Measurements from ENCODE around the gene EHBP1L1.

Gene EHBP1L1

GRCh38 chr11:65573391-65574079, 2.3 kb upstream of the EHBP1L1 start:
- no peak overlapping the region for H3K4me3 ChIP-seq (ENCODE audit: low read length)
- WGBS (ENCODE audit: insufficient coverage, insufficient read length): no CpG with 5 or more reads among the region's 22 CpGs

GRCh38 chr11:65574109-65574810, 1.6 kb upstream of the EHBP1L1 start:
- DNase-seq (ENCODE audit: low read depth, low spot score): no peak
- Histone ChIP-seq H3K4me3 (ENCODE audit: low read length) (peak overlapping the region; percentile 43; the same call in 1 of the 2 replicates), H3K36me3 (ENCODE audit: control insufficient read depth, insufficient read depth, low read length) (no peaks in the 10 kb centered on the region), H3K27ac (ENCODE audit: low read length) (no peak overlapping the region), H3K27me3 (ENCODE audit: control insufficient read depth, insufficient read depth, low read length) (peaks cover 7% of the 10 kb centered on the region), H3K4me1 (ENCODE audit: control insufficient read depth, insufficient read depth, low read length) (peaks cover 13% of the 10 kb centered on the region), H3K9me3 (ENCODE audit: control insufficient read depth, insufficient read depth, low read length) (no peaks in the 10 kb centered on the region)
- no CpG with 5 or more reads among the region's 67 CpGs for WGBS (ENCODE audit: insufficient coverage, insufficient read length)

More at GRCh38 chr11:65573391-65574079, 2.3 kb upstream of the EHBP1L1 start:
- H3K9me3 ChIP-seq (ENCODE audit: control insufficient read depth, insufficient read depth, low read length): no peaks in the 10 kb centered on the region
- no peak overlapping the region for H3K27ac ChIP-seq (ENCODE audit: low read length)
- H3K36me3 ChIP-seq (ENCODE audit: control insufficient read depth, insufficient read depth, low read length): no peaks in the 10 kb centered on the region
- DNase-seq (ENCODE audit: low read depth, low spot score): no peak
- peaks cover 7% of the 10 kb centered on the region for H3K27me3 ChIP-seq (ENCODE audit: control insufficient read depth, insufficient read depth, low read length)
- peaks cover 15% of the 10 kb centered on the region for H3K4me1 ChIP-seq (ENCODE audit: control insufficient read depth, insufficient read depth, low read length)

DNA sequence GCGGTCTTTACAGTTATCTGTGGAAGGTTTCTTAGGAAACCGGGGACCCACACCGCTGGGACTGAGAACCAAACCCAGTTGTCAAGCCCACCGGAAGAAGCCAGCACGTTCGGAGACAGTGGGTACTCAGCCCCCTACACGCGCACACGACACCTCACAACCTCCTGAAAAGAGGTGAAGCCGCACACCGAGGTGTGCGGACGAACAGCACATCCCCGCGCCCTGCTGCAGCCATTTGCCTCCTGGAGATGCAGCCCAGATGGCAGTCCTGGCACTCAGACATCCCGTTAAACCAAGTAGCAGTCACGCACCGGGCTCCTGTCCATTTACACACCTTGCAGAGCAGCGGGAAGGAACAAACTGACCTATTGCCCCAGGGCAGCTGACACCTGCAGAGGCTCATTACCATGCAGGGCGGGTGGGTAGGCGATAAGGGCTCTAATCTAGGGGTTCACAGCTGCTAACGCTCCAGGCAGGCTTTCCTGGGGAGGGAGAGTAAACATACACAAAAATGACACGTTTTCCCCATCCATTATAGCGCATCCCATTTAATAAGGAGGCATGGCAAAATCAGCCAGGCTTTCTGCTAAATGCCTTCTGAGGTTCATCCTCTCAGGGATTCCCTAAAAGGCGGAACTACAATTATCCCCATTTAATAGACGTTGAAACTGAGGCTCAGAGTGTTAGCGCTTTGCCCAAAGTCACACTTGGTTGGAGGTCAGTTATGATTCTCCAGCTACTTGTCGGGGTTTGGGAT, 864 bp upstream of the EHBP1L1 start:
- no peak for DNase-seq (ENCODE audit: low read depth, low spot score)
- no peaks in the 10 kb centered on the region for H3K9me3 ChIP-seq (ENCODE audit: control insufficient read depth, insufficient read depth, low read length)
- peaks cover 7% of the 10 kb centered on the region for H3K27me3 ChIP-seq (ENCODE audit: control insufficient read depth, insufficient read depth, low read length)
- H3K36me3 ChIP-seq (ENCODE audit: control insufficient read depth, insufficient read depth, low read length): peaks cover under 1% of the 10 kb centered on the region
- H3K4me3 ChIP-seq (ENCODE audit: low read length): peak overlapping the region; percentile 43; the same call in 1 of the 2 replicates
- H3K27ac ChIP-seq (ENCODE audit: low read length): no peak overlapping the region
- no CpG with 5 or more reads among the region's 28 CpGs for WGBS (ENCODE audit: insufficient coverage, insufficient read length)
- peaks cover 12% of the 10 kb centered on the region for H3K4me1 ChIP-seq (ENCODE audit: control insufficient read depth, insufficient read depth, low read length)

- no CpG with 5 or more reads among the region's 26 CpGs for WGBS (ENCODE audit: insufficient coverage, insufficient read length)
These were observed 496 bp downstream of the EHBP1L1 start for GRCh38 chr11:65576232-65576866.

GRCh38 chr11:65576867-65577755, 1.3 kb downstream of the EHBP1L1 start:
- peaks cover 3% of the 10 kb centered on the region for H3K36me3 ChIP-seq (ENCODE audit: control insufficient read depth, insufficient read depth, low read length)
- H3K9me3 ChIP-seq (ENCODE audit: control insufficient read depth, insufficient read depth, low read length): no peaks in the 10 kb centered on the region
- H3K4me3 ChIP-seq (ENCODE audit: low read length): no peak overlapping the region
- peaks cover 7% of the 10 kb centered on the region; the same call in 1 of the 2 replicates for H3K4me1 ChIP-seq (ENCODE audit: control insufficient read depth, insufficient read depth, low read length)
- no peak overlapping the region for H3K27ac ChIP-seq (ENCODE audit: low read length)
- no peak for DNase-seq (ENCODE audit: low read depth, low spot score)
- peaks cover 7% of the 10 kb centered on the region for H3K27me3 ChIP-seq (ENCODE audit: control insufficient read depth, insufficient read depth, low read length)
- no CpG with 5 or more reads among the region's 18 CpGs for WGBS (ENCODE audit: insufficient coverage, insufficient read length)

More at GRCh38 chr11:65576232-65576866, 496 bp downstream of the EHBP1L1 start:
- Histone ChIP-seq H3K27ac (ENCODE audit: low read length) (no peak overlapping the region), H3K9me3 (ENCODE audit: control insufficient read depth, insufficient read depth, low read length) (no peaks in the 10 kb centered on the region), H3K27me3 (ENCODE audit: control insufficient read depth, insufficient read depth, low read length) (peaks cover 7% of the 10 kb centered on the region), H3K4me1 (ENCODE audit: control insufficient read depth, insufficient read depth, low read length) (peaks cover 9% of the 10 kb centered on the region), H3K36me3 (ENCODE audit: control insufficient read depth, insufficient read depth, low read length) (peaks cover 3% of the 10 kb centered on the region), H3K4me3 (ENCODE audit: low read length) (peak overlapping the region; percentile 44; the same call in 1 of the 2 replicates)
- no peak for DNase-seq (ENCODE audit: low read depth, low spot score)

GRCh38 chr11:65577756-65578109, 1.9 kb downstream of the EHBP1L1 start:
- Histone ChIP-seq H3K27ac (ENCODE audit: low read length) (no peak overlapping the region), H3K36me3 (ENCODE audit: control insufficient read depth, insufficient read depth, low read length) (peaks cover 3% of the 10 kb centered on the region), H3K9me3 (ENCODE audit: control insufficient read depth, insufficient read depth, low read length) (no peaks in the 10 kb centered on the region), H3K4me1 (ENCODE audit: control insufficient read depth, insufficient read depth, low read length) (peaks cover 7% of the 10 kb centered on the region; the same call in 1 of the 2 replicates), H3K4me3 (ENCODE audit: low read length) (no peak overlapping the region), H3K27me3 (ENCODE audit: control insufficient read depth, insufficient read depth, low read length) (peaks cover 7% of the 10 kb centered on the region)
- DNase-seq (ENCODE audit: low read depth, low spot score): no peak
- WGBS (ENCODE audit: insufficient coverage, insufficient read length): no CpG with 5 or more reads among the region's 8 CpGs

DNA sequence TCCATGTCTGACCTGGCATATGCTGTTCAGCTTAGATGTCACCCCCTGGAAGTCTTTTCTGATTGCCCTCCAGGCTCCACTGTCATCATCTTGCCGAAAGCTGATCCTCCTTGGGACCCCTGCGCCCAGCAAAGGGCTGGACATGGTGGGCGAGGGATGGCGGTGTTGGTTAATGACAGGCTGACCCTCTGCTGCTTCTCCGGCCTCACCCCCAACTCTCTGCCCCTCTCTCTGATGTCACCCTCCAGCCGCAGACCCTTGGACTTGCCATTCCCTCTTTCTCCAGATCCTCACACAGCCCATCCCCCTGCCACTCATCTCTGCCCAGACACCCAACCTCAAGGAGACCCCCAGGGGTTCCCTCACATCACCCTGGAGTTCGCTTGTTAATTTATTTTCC, 2.3 kb downstream of the EHBP1L1 start:
- WGBS (ENCODE audit: insufficient coverage, insufficient read length): no CpG with 5 or more reads among the region's 7 CpGs
- peaks cover 3% of the 10 kb centered on the region for H3K36me3 ChIP-seq (ENCODE audit: control insufficient read depth, insufficient read depth, low read length)
- no peak overlapping the region for H3K4me3 ChIP-seq (ENCODE audit: low read length)
- peaks cover 7% of the 10 kb centered on the region; the same call in 1 of the 2 replicates for H3K4me1 ChIP-seq (ENCODE audit: control insufficient read depth, insufficient read depth, low read length)
- no peaks in the 10 kb centered on the region for H3K9me3 ChIP-seq (ENCODE audit: control insufficient read depth, insufficient read depth, low read length)
- peaks cover 7% of the 10 kb centered on the region for H3K27me3 ChIP-seq (ENCODE audit: control insufficient read depth, insufficient read depth, low read length)
- no peak overlapping the region for H3K27ac ChIP-seq (ENCODE audit: low read length)
- DNase-seq (ENCODE audit: low read depth, low spot score): no peak

GRCh38 chr11:65578667-65579066, 2.8 kb downstream of the EHBP1L1 start:
- DNase-seq (ENCODE audit: low read depth, low spot score): no peak
- Histone ChIP-seq H3K36me3 (ENCODE audit: control insufficient read depth, insufficient read depth, low read length) (peaks cover 3% of the 10 kb centered on the region), H3K27me3 (ENCODE audit: control insufficient read depth, insufficient read depth, low read length) (peaks cover 7% of the 10 kb centered on the region)

GRCh38 chr11:65579291-65579690, 3.4 kb downstream of the EHBP1L1 start:
- peaks cover 12% of the 10 kb centered on the region for H3K27me3 ChIP-seq (ENCODE audit: control insufficient read depth, insufficient read depth, low read length)

More at GRCh38 chr11:65578667-65579066, 2.8 kb downstream of the EHBP1L1 start:
- no CpG with 5 or more reads among the region's 3 CpGs for WGBS (ENCODE audit: insufficient coverage, insufficient read length)
- Histone ChIP-seq H3K27ac (ENCODE audit: low read length) (no peak overlapping the region), H3K9me3 (ENCODE audit: control insufficient read depth, insufficient read depth, low read length) (no peaks in the 10 kb centered on the region), H3K4me3 (ENCODE audit: low read length) (no peak overlapping the region), H3K4me1 (ENCODE audit: control insufficient read depth, insufficient read depth, low read length) (peaks cover 7% of the 10 kb centered on the region; the same call in 1 of the 2 replicates)

More at GRCh38 chr11:65579291-65579690, 3.4 kb downstream of the EHBP1L1 start:
- H3K27ac ChIP-seq (ENCODE audit: low read length): no peak overlapping the region
- no peak overlapping the region for H3K4me3 ChIP-seq (ENCODE audit: low read length)
- peaks cover 5% of the 10 kb centered on the region; the same call in 1 of the 2 replicates for H3K4me1 ChIP-seq (ENCODE audit: control insufficient read depth, insufficient read depth, low read length)
- WGBS (ENCODE audit: insufficient coverage, insufficient read length): no CpG with 5 or more reads among the region's 4 CpGs
- DNase-seq (ENCODE audit: low read depth, low spot score): no peak
- no peaks in the 10 kb centered on the region for H3K9me3 ChIP-seq (ENCODE audit: control insufficient read depth, insufficient read depth, low read length)
- peaks cover 3% of the 10 kb centered on the region for H3K36me3 ChIP-seq (ENCODE audit: control insufficient read depth, insufficient read depth, low read length)
